Right cardiac atrium (tissue), 5 donors: ENCODE measurements around the gene SLC4A2. TPM values are rescaled to one million over a fixed set of nuclear protein-coding genes. Genes with fewer than 3 reads are reported as not detected.
A peak's percentile ranks its signal among the peaks of the same experiment; 100 is the strongest.

Source experiments
- ATAC-seq, 2 donors: fragments of 200-7000 bp; cut with Tn5 transposase; one replicate each; pipeline versions ENCODE4 v1.8.0 to v1.9.1; 2020; ENCODE audit warnings: moderate library complexity in 2 of 2, mild to moderate bottlenecking in 1 of 2
- DNase-seq, 3 donors: peaks; one replicate each; pipeline ENCODE4 v3.0.0-alpha.2; 2020
- H3K27ac ChIP-seq: one replicate; pipeline ENCODE4 v1.5.1; 2013; ENCODE audit warnings: mild to moderate bottlenecking, low read length, control low read depth, moderate library complexity
- H3K27me3 ChIP-seq: one replicate; pipeline ENCODE4 v1.6.1; 2013; ENCODE audit not compliant: control insufficient read depth, insufficient read depth
- H3K4me1 ChIP-seq: one replicate; pipeline ENCODE4 v1.6.1; 2013; ENCODE audit warnings: low read length; ENCODE audit not compliant: control insufficient read depth, insufficient read depth
- H3K4me3 ChIP-seq: one replicate; pipeline ENCODE4 v1.5.1; 2013; ENCODE audit warnings: low read length, control low read depth
- H3K9me3 ChIP-seq: one replicate; pipeline ENCODE4 v1.6.1; 2013; ENCODE audit warnings: low read length; ENCODE audit not compliant: control insufficient read depth
- WGBS: extraction: QIAGEN DNeasy Blood & Tissue Kit; methylation state at CpG from one replicate; pipeline ENCODE4 v1.1.7; 2013; 5-methylcytosine and 5-hydroxymethylcytosine counted together
- intact Hi-C, 4 donors: fragments of 100-400 bp; cut with DNase I; formaldehyde crosslinking; loops; one replicate each; pipeline versions ENCODE4 v1.11.0 to v1.14.0; 2022 to 2023
- polyA plus RNA-seq: library from polyadenylated mRNA; stranded (reverse); fragments of 200-250 nt; gene quantifications from one replicate; pipeline ENCODE4 v1.2.3, GENCODE V29; 2013
- total RNA-seq, 4 donors: library from RNA; stranded (reverse); fragmentation: NEBNext Ultra II Directional; extraction: Animal tissue kit (Norgen Biotek cat#: 25700); gene quantifications; one replicate each; pipeline ENCODE4 v1.2.1, GENCODE V29; 2021
- donor health status: healthy with polysubstance abuse.
- donor health status: DM: no; HTN: yes; CAD: no.
- donor health status: DM: no; HTN: no; CAD: no.
- donor health status: DM: no; HTN: yes; CAD: no; lungs with severe emphysema.
- donor health status: DM: yes; HTN: yes; CAD: no.

The SLC4A2 gene
- total and polyA plus RNA-seq, 5 donors, result 61.7 to 120 (median 86.5) TPM

DNA sequence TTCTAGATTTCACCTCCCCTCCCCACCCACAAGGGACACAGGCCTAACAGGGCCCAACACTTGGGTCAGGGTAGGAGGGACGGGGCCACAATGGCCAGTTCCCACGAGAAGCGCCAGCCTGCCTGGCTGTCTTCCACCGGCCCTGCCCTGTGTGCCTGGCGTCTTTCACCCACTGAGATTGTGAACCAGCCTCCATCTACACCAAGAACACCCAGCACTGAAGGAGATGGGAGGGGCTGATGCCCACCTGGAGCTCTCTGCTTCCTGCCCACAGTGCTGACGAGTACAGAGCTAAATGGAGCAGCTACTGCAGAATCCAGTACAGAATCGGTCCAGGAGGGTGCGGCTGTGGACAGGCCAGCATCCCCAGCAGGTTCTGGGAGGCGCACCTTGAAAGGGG, 13.4 kb upstream of the SLC4A2 start:
- H3K27ac ChIP-seq, result no peak overlapping the region
- ATAC-seq (no peak), DNase-seq (no peak)
- no peak overlapping the region for H3K4me3 ChIP-seq
- WGBS, result 90% methylated on average over 9 of the region's 9 CpGs
- no peaks in the 10 kb centered on the region for H3K27me3 ChIP-seq
- H3K9me3 ChIP-seq, result no peaks in the 10 kb centered on the region
- intact Hi-C loops, result no loop called here
- no peaks in the 10 kb centered on the region for H3K4me1 ChIP-seq

DNA sequence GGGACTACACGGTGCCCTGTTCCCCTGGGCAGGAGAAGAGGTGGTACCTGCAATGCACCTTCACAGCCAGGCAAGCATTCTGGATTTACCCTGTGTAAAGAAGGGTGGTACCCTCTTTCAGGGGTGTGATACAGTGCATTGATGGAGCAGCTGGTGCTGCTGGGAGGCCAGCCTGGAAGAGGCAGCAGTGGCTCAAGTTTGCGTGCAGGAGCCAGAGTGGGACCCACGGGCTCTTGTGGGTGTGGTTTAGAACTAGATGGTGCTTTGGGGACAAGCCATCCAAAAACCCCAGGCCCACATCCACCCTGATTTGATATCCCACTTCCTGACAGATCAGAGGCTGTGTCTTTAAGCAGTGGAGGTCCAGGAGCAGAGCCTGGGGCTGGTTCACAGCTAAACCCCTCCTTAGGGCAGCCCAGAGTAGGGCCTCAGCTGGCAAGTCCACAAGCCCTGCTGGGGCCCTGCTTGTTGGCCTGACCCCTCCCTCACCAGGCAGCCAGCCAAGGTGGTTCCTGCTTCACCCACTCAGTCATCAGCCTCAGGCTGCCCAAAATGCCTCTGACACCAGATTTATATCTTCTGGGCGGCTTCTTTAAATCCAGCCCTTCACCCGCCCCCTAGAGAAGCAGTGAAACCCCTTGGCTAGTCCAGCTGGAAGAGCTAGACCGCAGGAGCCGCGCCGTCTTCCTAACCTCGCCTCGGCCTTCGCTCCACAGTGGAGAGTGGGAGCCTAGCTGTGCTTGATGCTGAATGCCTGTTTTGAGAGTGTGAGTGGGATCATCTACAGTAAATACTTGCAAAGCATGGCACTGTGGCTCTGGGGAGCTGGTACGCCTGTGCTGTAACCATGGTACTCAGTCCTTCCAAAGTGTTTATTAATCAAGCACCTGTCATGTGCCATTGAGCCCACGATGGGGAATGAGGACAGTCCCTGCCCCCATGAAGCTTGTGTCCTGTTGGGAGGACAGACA, 12.5 kb upstream of the SLC4A2 start:
- ATAC-seq, result no peak
- Histone ChIP-seq H3K27ac (no peak overlapping the region), H3K9me3 (no peaks in the 10 kb centered on the region), H3K4me3 (no peak overlapping the region), H3K4me1 (no peaks in the 10 kb centered on the region), H3K27me3 (no peaks in the 10 kb centered on the region)
- 46% methylated on average over 14 of the region's 14 CpGs for WGBS
- DNase-seq, result peak in 2 of 3 donors; percentile 59 to 78
- intact Hi-C loops, result no loop called here

DNA sequence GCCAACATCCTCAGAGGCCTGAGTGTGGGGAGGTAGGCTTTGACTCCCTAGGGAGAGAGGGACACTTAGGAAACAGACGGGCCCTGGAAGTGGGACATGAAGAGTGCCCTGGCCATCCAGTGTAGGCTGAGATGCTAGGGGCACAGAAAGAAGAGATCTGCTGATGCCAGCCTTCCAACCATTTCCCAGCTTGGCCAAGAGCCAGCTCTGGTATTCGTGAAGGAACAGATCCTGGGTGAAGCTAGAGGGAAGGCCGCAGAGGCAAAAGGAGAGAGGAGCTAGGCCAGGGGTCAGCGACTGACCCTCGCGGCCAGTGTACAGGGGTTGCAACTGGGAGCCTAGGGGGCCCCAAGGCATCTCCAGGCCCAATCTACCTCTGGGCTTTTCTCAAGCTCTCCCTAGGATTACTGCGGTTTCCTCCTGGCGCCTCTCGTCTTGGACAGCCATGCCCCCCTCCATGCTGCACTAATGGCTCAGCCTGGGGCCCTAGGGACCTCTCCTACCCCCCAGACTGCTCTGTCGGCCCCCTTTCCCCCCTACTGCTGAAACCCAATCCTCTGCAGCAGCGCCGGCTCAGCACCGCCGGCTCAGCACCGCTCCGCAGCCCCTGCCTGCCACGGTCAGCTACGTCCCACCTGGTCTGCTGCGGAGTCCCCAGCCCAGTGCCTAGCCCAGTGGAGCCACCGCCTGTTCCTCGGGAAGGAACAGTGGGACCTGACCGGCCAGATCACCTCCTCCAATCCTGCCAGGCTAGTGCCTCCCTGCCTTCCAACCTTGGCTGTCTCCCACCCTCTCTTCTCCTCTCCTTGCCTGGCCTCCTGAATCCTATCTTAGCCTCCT, 11.2 kb upstream of the SLC4A2 start, which contains the start of gene ASIC3:
TSS of gene ASIC3 (plus strand) at position 556 of the 840 bp plus-strand sequence. CDS start 355 bp downstream, outside the sequence.
- Histone ChIP-seq H3K4me3 (no peak within 1 kb of the TSS), H3K27me3 (no peaks in the 10 kb centered on the region), H3K4me1 (no peaks in the 10 kb centered on the region), H3K9me3 (no peaks in the 10 kb centered on the region), H3K27ac (no peak within 1 kb of the TSS)
- 78% methylated on average over 22 of the region's 22 CpGs for WGBS
- DNase-seq (no peak), ATAC-seq (no peak)
- intact Hi-C loops, result no loop called here

- no peak for ATAC-seq
- Histone ChIP-seq H3K27ac (no peak overlapping the region), H3K9me3 (no peaks in the 10 kb centered on the region), H3K4me3 (no peak overlapping the region), H3K27me3 (no peaks in the 10 kb centered on the region), H3K4me1 (no peaks in the 10 kb centered on the region)
- intact Hi-C loops, result no loop called here
- WGBS, result 90% methylated on average over 38 of the region's 38 CpGs
- no peak for DNase-seq
Measured at GRCh38 chr7:151048911-151049463, 10.4 kb upstream of the SLC4A2 start.

DNA sequence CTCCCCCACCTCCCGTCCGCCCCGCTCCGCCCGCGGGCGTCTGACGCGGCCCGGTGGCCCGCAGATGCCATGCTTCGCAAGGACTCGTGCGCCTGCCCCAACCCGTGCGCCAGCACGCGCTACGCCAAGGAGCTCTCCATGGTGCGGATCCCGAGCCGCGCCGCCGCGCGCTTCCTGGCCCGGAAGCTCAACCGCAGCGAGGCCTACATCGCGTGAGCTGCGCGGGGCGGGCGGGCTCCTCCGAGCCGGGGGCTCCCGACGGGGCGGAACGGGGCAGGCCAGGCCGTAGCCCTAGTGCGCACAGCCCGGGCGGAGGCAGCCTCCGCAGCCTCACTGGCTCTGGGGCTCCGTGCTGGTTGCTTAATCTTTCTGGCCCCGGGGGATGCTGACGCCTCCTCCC, 8.3 kb upstream of the SLC4A2 start:
- no peak overlapping the region for H3K4me3 ChIP-seq
- 1% methylated on average over 50 of the region's 50 CpGs for WGBS
- no peaks in the 10 kb centered on the region for H3K4me1 ChIP-seq
- no peaks in the 10 kb centered on the region for H3K9me3 ChIP-seq
- intact Hi-C loops, result no loop called here
- H3K27me3 ChIP-seq, result no peaks in the 10 kb centered on the region
- peak; percentile 56 for ATAC-seq
- H3K27ac ChIP-seq, result no peak overlapping the region
- peak; percentile 63 to 88 (median 84) for DNase-seq

DNA sequence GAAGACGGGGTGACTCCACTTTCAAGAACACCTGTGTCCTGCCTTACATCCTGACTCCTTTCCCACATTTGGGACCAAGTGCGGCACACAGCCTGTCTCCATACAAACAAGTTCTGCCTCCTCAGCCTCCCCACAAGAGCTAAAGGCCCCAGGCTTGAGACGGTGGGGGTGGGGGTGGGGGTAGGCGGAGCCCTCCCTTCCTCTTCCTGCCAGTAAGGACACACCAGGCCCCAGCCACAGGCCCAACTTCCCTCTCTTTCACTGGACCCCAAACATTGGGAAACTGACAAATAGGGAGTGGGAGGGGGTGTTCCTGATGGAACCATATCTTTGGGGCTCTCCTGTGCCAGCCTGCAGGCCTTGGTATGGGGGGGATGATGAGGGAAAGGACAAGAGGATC, 6.3 kb upstream of the SLC4A2 start:
- ATAC-seq (no peak), DNase-seq (no peak)
- no peaks in the 10 kb centered on the region for H3K9me3 ChIP-seq
- H3K27ac ChIP-seq, result no peak overlapping the region
- no peak overlapping the region for H3K4me3 ChIP-seq
- 67% methylated on average over 4 of the region's 4 CpGs for WGBS
- H3K4me1 ChIP-seq, result peaks cover 4% of the 10 kb centered on the region
- H3K27me3 ChIP-seq, result no peaks in the 10 kb centered on the region
- intact Hi-C loops, result no loop called here

DNA sequence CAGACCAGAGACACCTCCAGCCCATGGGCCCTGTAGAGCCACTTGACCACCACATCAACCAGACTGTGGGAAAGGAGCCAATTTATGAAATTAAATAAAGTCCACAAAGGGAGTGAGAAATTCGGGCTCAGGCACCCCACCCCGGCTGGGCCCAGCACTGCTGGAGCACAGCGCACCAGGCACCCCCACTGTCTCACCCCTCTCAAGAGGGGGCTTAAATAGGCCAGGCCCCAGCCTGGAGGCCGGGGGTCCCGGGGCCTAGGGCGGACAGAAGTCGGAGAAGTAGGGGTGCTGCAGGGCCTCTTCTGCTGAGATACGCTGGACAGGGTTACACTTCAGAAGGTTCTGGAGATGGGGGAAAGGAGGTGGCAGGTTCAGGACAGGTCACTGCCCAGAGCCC, 5.6 kb upstream of the SLC4A2 start:
- H3K27ac ChIP-seq, result no peak overlapping the region
- peaks cover 4% of the 10 kb centered on the region for H3K4me1 ChIP-seq
- H3K27me3 ChIP-seq, result no peaks in the 10 kb centered on the region
- H3K9me3 ChIP-seq, result no peaks in the 10 kb centered on the region
- WGBS, result 86% methylated on average over 8 of the region's 8 CpGs
- no peak overlapping the region for H3K4me3 ChIP-seq
- DNase-seq, result no peak
- no peak for ATAC-seq
- intact Hi-C loops, result no loop called here

- DNase-seq (no peak), ATAC-seq (no peak)
- Histone ChIP-seq H3K9me3 (no peaks in the 10 kb centered on the region), H3K27me3 (no peaks in the 10 kb centered on the region), H3K27ac (no peak overlapping the region), H3K4me3 (no peak overlapping the region), H3K4me1 (peaks cover 4% of the 10 kb centered on the region)
- 90% methylated on average over 6 of the region's 6 CpGs for WGBS
- intact Hi-C loops, result no loop called here
Measured at GRCh38 chr7:151056283-151056665, 3.1 kb upstream of the SLC4A2 start.

DNA sequence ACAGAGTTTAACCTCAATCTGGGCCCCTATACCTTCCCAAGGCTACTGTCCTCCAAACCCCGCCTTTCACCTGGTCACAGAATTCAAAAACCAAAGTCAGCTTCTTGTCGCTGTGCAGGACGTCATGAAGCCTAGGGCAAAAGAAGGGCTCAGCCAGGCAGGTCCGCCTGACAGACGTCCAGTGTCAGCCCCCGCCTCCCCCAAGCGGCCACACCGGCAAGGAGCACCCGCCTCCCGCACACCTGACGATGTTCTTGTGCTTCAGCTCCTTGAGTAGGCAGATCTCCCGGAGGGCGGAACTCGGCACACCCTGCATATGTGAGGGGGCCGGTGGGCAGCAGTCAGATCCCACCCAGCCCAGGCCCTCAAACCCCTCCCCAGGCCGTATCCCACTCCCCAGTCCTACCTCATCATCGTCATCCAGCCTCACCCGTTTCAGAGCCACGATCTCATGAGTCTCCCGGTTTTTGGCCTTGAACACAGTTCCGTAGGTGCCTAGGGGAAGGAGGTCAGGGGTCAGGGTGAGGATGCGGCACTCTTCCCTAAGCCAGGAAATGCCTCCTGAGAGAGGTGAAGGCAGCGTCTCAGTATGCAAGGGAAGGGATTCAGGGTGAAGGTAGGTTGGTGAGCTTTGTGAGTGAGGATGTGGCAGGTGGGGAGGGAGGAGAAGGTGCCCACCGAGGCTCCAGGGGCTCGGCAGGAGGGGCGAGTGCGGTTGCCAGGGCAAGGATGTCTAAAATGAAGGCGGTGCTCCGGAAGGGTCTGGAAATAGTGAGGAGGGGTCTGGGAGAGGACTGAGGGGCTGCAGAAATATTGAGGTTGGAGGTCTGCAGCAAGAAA, 2.5 kb upstream of the SLC4A2 start:
- no peak for DNase-seq
- no peak for ATAC-seq
- peak overlapping the region; percentile 67 for H3K4me3 ChIP-seq
- H3K27ac ChIP-seq, result no peak overlapping the region
- H3K27me3 ChIP-seq, result no peaks in the 10 kb centered on the region
- intact Hi-C loops, result no loop called here
- no peaks in the 10 kb centered on the region for H3K9me3 ChIP-seq
- peaks cover 4% of the 10 kb centered on the region for H3K4me1 ChIP-seq
- WGBS, result 36% methylated on average over 29 of the region's 29 CpGs

GRCh38 chr7:151057506-151057988, 1.8 kb upstream of the SLC4A2 start, which contains the start of gene CDK5:
Gene CDK5 (minus strand): TSS chr7:151057897. CDS start chr7:151057848, 49 bp downstream.
- no peak for DNase-seq

More at GRCh38 chr7:151057506-151057988, 1.8 kb upstream of the SLC4A2 start, which contains the start of gene CDK5:
- Histone ChIP-seq H3K4me1 (peaks cover 4% of the 10 kb centered on the region), H3K27ac (peak within 1 kb of the TSS; percentile 98), H3K27me3 (no peaks in the 10 kb centered on the region), H3K9me3 (no peaks in the 10 kb centered on the region), H3K4me3 (peak within 1 kb of the TSS; percentile 91)
- peak; percentile 0 for ATAC-seq
- intact Hi-C loops, result no loop called here
- WGBS, result under 1% methylated on average over 30 of the region's 30 CpGs
